GM12892 (cell line): ENCODE measurements around the gene OTP.

Source experiments
- POLR2A ChIP-seq: IDR thresholded peaks from 2 replicates; pipeline ENCODE4 v1.6.1; 2011; ENCODE audit warnings: low read depth, low read length, control low read depth
- POLR2AphosphoS5 ChIP-seq: IDR thresholded peaks from 2 replicates; pipeline ENCODE4 v1.6.1; 2011; ENCODE audit warnings: low read depth, low read length, control low read depth

GRCh38 chr5:77644371-77645157, 6.1 kb upstream of the OTP start:
- no peak for TF ChIP-seq POLR2AphosphoS5
- no peak for TF ChIP-seq POLR2A
